C4-2B (cell line): ENCODE measurements around the gene LRRC4C.
"Not testable (repeated sequence)": the region's sequence is repeated elsewhere in the genome, so short reads cannot be mapped to it uniquely, and the experiment has no call there.

Experiments used
- H3K27ac ChIP-seq: fragments of 450-650 bp; 2 replicates; pipeline ENCODE4 v1.5.1; 2017
- CTCF ChIP-seq: fragments of 450-650 bp; conservative IDR thresholded peaks from 2 replicates; pipeline ENCODE4 v1.5.1; 2017; ENCODE audit warnings: mild to moderate bottlenecking
- ZFX ChIP-seq: fragments of 450-650 bp; IDR thresholded peaks from 2 replicates; pipeline ENCODE4 v1.6.1; 2017

LRRC4C gene

GRCh38 chr11:41045266-41045665, 414.2 kb downstream of the LRRC4C start:
- H3K27ac ChIP-seq = no peak overlapping the region
- no peak for TF ChIP-seq CTCF
- no peak for TF ChIP-seq ZFX

- TF ChIP-seq CTCF = no peak
- no peak for TF ChIP-seq ZFX
Observed at GRCh38 chr11:41044747-41045146, 414.7 kb downstream of the LRRC4C start.

DNA sequence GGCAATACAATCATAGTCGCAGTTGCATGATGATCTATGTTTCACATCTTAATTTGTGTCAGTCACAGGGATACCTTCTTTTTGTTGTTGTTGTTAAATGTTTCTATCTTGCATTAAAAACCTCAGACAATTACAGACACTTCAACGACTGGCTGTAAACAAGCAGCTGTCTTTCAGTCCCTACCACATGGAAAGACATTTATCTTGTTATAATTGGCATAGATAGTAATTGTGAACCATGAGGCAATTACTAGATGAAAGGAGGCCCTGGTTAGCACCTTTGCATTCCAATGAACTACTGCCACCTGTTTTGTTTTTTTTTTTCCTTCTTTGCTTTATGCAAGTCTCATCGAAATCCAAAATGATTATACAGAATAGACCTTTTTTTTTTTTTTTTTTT, 416.8 kb downstream of the LRRC4C start:
- H3K27ac ChIP-seq = no peak overlapping the region
- TF ChIP-seq ZFX = no peak
- TF ChIP-seq CTCF = no peak

More at GRCh38 chr11:41044747-41045146, 414.7 kb downstream of the LRRC4C start:
- no peak overlapping the region for H3K27ac ChIP-seq

- H3K27ac ChIP-seq = no peak overlapping the region
Observed at GRCh38 chr11:41040474-41040873, 419.0 kb downstream of the LRRC4C start.

GRCh38 chr11:41039592-41039991, 419.9 kb downstream of the LRRC4C start:
- H3K27ac ChIP-seq = no peak overlapping the region
- no peak for TF ChIP-seq CTCF
- no peak for TF ChIP-seq ZFX

More at GRCh38 chr11:41040474-41040873, 419.0 kb downstream of the LRRC4C start:
- no peak for TF ChIP-seq CTCF
- TF ChIP-seq ZFX = no peak

GRCh38 chr11:41031551-41032060, 427.8 kb downstream of the LRRC4C start:
- TF ChIP-seq CTCF (no peak), ZFX (no peak)
- H3K27ac ChIP-seq = no peak overlapping the region

DNA sequence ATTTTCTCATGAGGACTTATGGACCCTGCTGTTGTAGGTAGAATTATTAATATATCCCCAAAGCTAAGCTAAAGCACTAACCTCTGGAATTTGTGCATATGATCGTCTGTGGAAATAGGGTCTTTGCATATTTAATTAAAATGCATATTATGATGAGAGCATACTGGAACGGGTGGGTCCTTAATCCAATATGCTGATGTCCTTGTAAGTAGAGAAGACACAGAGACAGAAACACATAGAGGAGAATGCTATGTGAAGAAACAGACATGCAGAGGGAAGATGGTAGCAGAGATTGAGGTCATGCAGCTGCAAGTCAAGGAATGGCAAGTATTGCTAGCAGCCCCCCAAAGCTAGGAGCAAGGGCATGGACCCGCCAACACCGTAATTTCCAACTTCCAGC, 439.2 kb downstream of the LRRC4C start:
- no peak overlapping the region for H3K27ac ChIP-seq
- TF ChIP-seq ZFX = no peak
- TF ChIP-seq CTCF = no peak

GRCh38 chr11:41019666-41020065, 439.8 kb downstream of the LRRC4C start:
- not testable (repeated sequence) for H3K27ac ChIP-seq
